ENCODE results near the gene THAP6. TPM values are rescaled to one million over a fixed set of nuclear protein-coding genes. Genes with fewer than 3 reads are reported as not detected.

Gene THAP6
- polyA plus RNA-seq, 1 donor from 2014 or later: 42.9 TPM

DNA sequence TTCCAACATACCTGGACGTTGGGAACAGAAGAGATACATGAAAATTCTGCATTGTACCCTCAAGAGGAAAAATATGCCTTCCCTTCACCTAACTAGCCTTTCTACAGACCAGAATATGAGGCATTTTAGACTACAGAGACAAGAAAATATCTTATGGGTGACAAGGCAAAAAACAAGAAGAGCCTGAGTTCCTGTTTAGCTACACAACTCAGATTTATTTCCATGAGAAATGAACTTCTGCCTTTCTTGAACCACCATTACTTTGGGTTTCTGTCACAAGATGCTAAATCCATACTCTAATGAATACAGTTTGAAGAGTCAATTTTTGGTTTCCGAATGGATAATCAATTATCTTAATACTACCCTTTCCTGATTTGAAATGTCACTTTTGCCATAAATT is 18.8 kb upstream of the THAP6 start:
- no peaks in the 10 kb centered on the region for H3K9me2 ChIP-seq (ENCODE audit: insufficient read depth, low read length)
- H3K4me2 ChIP-seq (ENCODE audit: low read length): no peak overlapping the region
- no peak overlapping the region for H3K9ac ChIP-seq (ENCODE audit: low read length)
- H3F3A ChIP-seq (ENCODE audit: insufficient read depth, low read length, poor library complexity, severe bottlenecking): no peaks in the 10 kb centered on the region
- H3K27me3 ChIP-seq (ENCODE audit: insufficient read depth, low read depth, low read length): no peaks in the 10 kb centered on the region
- H3K79me2 ChIP-seq (replicated peaks; ENCODE audit: insufficient read depth, low read length): no peaks in the 10 kb centered on the region
- no peak overlapping the region for H2AFZ ChIP-seq (ENCODE audit: low read depth, low read length)
- no peak overlapping the region for H3K4me3 ChIP-seq (ENCODE audit: low read length)
- H3K27ac ChIP-seq (ENCODE audit: low read length): no peak overlapping the region
- H3K36me3 ChIP-seq (ENCODE audit: insufficient read depth, low read length): peaks cover 4% of the 10 kb centered on the region
- TF ChIP-seq RAD21 (conservative IDR thresholded peaks at IDR 0.05) (no peak), EP300 (conservative IDR thresholded peaks at IDR 0.05; ENCODE audit: poor library complexity, severe bottlenecking) (no peak), TAF1 (IDR thresholded peaks at IDR 0.05; ENCODE audit: low read depth) (no peak), POLR2AphosphoS5 (IDR thresholded peaks at IDR 0.05) (no peak), MXI1 (conservative IDR thresholded peaks at IDR 0.05; ENCODE audit: poor library complexity, severe bottlenecking) (no peak), SMC3 (conservative IDR thresholded peaks at IDR 0.05; ENCODE audit: poor library complexity) (no peak), EZH2 (IDR thresholded peaks at IDR 0.05; ENCODE audit: borderline replicate concordance, insufficient read depth, low read length, poor library complexity, severe bottlenecking) (no peak)
- TF ChIP-seq, protein P1, sequence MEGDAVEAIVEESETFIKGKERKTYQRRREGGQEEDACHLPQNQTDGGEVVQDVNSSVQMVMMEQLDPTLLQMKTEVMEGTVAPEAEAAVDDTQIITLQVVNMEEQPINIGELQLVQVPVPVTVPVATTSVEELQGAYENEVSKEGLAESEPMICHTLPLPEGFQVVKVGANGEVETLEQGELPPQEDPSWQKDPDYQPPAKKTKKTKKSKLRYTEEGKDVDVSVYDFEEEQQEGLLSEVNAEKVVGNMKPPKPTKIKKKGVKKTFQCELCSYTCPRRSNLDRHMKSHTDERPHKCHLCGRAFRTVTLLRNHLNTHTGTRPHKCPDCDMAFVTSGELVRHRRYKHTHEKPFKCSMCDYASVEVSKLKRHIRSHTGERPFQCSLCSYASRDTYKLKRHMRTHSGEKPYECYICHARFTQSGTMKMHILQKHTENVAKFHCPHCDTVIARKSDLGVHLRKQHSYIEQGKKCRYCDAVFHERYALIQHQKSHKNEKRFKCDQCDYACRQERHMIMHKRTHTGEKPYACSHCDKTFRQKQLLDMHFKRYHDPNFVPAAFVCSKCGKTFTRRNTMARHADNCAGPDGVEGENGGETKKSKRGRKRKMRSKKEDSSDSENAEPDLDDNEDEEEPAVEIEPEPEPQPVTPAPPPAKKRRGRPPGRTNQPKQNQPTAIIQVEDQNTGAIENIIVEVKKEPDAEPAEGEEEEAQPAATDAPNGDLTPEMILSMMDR (IDR thresholded peaks at IDR 0.05; ENCODE audit: poor library complexity, severe bottlenecking): no peak
- TF ChIP-seq, protein P2, sequence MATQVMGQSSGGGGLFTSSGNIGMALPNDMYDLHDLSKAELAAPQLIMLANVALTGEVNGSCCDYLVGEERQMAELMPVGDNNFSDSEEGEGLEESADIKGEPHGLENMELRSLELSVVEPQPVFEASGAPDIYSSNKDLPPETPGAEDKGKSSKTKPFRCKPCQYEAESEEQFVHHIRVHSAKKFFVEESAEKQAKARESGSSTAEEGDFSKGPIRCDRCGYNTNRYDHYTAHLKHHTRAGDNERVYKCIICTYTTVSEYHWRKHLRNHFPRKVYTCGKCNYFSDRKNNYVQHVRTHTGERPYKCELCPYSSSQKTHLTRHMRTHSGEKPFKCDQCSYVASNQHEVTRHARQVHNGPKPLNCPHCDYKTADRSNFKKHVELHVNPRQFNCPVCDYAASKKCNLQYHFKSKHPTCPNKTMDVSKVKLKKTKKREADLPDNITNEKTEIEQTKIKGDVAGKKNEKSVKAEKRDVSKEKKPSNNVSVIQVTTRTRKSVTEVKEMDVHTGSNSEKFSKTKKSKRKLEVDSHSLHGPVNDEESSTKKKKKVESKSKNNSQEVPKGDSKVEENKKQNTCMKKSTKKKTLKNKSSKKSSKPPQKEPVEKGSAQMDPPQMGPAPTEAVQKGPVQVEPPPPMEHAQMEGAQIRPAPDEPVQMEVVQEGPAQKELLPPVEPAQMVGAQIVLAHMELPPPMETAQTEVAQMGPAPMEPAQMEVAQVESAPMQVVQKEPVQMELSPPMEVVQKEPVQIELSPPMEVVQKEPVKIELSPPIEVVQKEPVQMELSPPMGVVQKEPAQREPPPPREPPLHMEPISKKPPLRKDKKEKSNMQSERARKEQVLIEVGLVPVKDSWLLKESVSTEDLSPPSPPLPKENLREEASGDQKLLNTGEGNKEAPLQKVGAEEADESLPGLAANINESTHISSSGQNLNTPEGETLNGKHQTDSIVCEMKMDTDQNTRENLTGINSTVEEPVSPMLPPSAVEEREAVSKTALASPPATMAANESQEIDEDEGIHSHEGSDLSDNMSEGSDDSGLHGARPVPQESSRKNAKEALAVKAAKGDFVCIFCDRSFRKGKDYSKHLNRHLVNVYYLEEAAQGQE (IDR thresholded peaks at IDR 0.05; ENCODE audit: borderline replicate concordance): no peak
- no peaks in the 10 kb centered on the region for H4K20me1 ChIP-seq (ENCODE audit: insufficient read depth)
- no peaks in the 10 kb centered on the region for H3K9me3 ChIP-seq (ENCODE audit: low read length)

DNA sequence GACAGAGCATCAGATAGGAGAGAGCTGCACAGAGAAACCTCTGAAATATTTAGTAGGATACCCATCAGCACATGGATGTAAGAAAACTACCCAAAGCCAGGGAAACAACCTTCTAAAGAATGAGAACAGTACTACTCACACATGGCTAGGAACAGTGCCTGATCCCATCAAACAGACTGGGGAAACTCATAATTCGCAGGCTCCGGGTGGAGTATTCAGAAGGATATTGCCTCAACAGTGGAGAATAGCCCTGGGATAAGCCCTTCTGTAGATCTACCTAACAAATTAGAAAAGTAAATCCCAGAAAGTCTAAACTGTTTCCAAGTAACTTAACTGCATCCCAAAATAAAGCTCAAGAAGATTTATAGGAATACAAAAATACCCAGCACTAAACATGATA is 17.9 kb upstream of the THAP6 start:
- Histone ChIP-seq H3K9ac (ENCODE audit: low read length) (no peak overlapping the region), H4K20me1 (ENCODE audit: insufficient read depth) (no peaks in the 10 kb centered on the region), H3K79me2 (replicated peaks; ENCODE audit: insufficient read depth, low read length) (no peaks in the 10 kb centered on the region), H3K9me3 (ENCODE audit: low read length) (no peaks in the 10 kb centered on the region), H3K27ac (ENCODE audit: low read length) (no peak overlapping the region), H3K4me2 (ENCODE audit: low read length) (no peak overlapping the region), H3K4me3 (ENCODE audit: low read length) (no peak overlapping the region), H3F3A (ENCODE audit: insufficient read depth, low read length, poor library complexity, severe bottlenecking) (no peaks in the 10 kb centered on the region), H2AFZ (ENCODE audit: low read depth, low read length) (no peak overlapping the region), H3K9me2 (ENCODE audit: insufficient read depth, low read length) (no peaks in the 10 kb centered on the region), H3K27me3 (ENCODE audit: insufficient read depth, low read depth, low read length) (no peaks in the 10 kb centered on the region), H3K36me3 (ENCODE audit: insufficient read depth, low read length) (peaks cover 4% of the 10 kb centered on the region)
- no peak for TF ChIP-seq SMC3 (conservative IDR thresholded peaks at IDR 0.05; ENCODE audit: poor library complexity)
- no peak for TF ChIP-seq MXI1 (conservative IDR thresholded peaks at IDR 0.05; ENCODE audit: poor library complexity, severe bottlenecking)
- no peak for TF ChIP-seq EZH2 (IDR thresholded peaks at IDR 0.05; ENCODE audit: borderline replicate concordance, insufficient read depth, low read length, poor library complexity, severe bottlenecking)
- TF ChIP-seq, protein P1 (IDR thresholded peaks at IDR 0.05; ENCODE audit: poor library complexity, severe bottlenecking): no peak
- no peak for TF ChIP-seq POLR2AphosphoS5 (IDR thresholded peaks at IDR 0.05)
- no peak for TF ChIP-seq TAF1 (IDR thresholded peaks at IDR 0.05; ENCODE audit: low read depth)
- TF ChIP-seq EP300 (conservative IDR thresholded peaks at IDR 0.05; ENCODE audit: poor library complexity, severe bottlenecking): no peak
- TF ChIP-seq, protein P2 (IDR thresholded peaks at IDR 0.05; ENCODE audit: borderline replicate concordance): no peak
- no peak for TF ChIP-seq RAD21 (conservative IDR thresholded peaks at IDR 0.05)
